DND-41 (cell line): Measurements from ENCODE around the gene FBXW7.

ENCODE experiments used
- ATAC-seq: fragments of 200-7000 bp; cut with Tn5 transposase; 3 replicates; pipeline ENCODE4 v1.9.1; 2021; ENCODE audit warnings: low read depth; ENCODE audit not compliant: insufficient read depth
- DNase-seq: peaks from one replicate; pipeline ENCODE4 v3.0.0-alpha.2; 2020
- H2AFZ ChIP-seq: 2 replicates; pipeline ENCODE4 v1.6.0; 2012; ENCODE audit warnings: low read depth, low read length
- H3K27ac ChIP-seq: 2 replicates; pipeline ENCODE4 v1.5.1; 2012; ENCODE audit warnings: low read length, inconsistent platforms
- H3K27me3 ChIP-seq: fragments of 200-600 bp; sonication (generic); 2 replicates; pipeline ENCODE4 v1.6.0; 2012; ENCODE audit warnings: low read length, mild to moderate bottlenecking, inconsistent platforms; ENCODE audit not compliant: insufficient read depth, poor library complexity
- H3K36me3 ChIP-seq: 2 replicates; pipeline ENCODE4 v1.5.1; 2012; ENCODE audit warnings: low read length, inconsistent platforms; ENCODE audit not compliant: insufficient read depth
- H3K4me1 ChIP-seq: 2 replicates; pipeline ENCODE4 v1.5.1; 2012; ENCODE audit warnings: mild to moderate bottlenecking, low read length; ENCODE audit not compliant: insufficient read depth
- H3K4me2 ChIP-seq: 2 replicates; pipeline ENCODE4 v1.6.0; 2012; ENCODE audit warnings: mild to moderate bottlenecking, moderate library complexity, low read length, inconsistent platforms; ENCODE audit not compliant: insufficient read depth
- H3K4me3 ChIP-seq, 2 experiments: fragments of 200-600 bp in 1 of 2; shearing (Covaris generic) in 1 of 2; 2 replicates each; pipeline ENCODE4 v1.5.1; 2012 to 2016; ENCODE audit warnings: inconsistent platforms in 2 of 2, low read length in 2 of 2, mild to moderate bottlenecking in 2 of 2, low read depth in 1 of 2, moderate library complexity in 1 of 2
- H3K79me2 ChIP-seq: 2 replicates; pipeline ENCODE4 v1.6.0; 2012; ENCODE audit warnings: low read length, inconsistent platforms; ENCODE audit not compliant: insufficient read depth
- H3K9ac ChIP-seq: 2 replicates; pipeline ENCODE4 v1.6.0; 2012; ENCODE audit warnings: low read depth, mild to moderate bottlenecking, inconsistent platforms, low read length, moderate library complexity
- H3K9me3 ChIP-seq: 2 replicates; pipeline ENCODE4 v1.5.1; 2012; ENCODE audit warnings: low read length, moderate library complexity, mild to moderate bottlenecking, inconsistent platforms; ENCODE audit not compliant: insufficient read depth, severe bottlenecking
- H4K20me1 ChIP-seq: 2 replicates; pipeline ENCODE4 v1.6.0; 2012; ENCODE audit warnings: low read length; ENCODE audit not compliant: insufficient read depth
- CTCF ChIP-seq: IDR thresholded peaks from 2 replicates; pipeline ENCODE4 v1.5.1; 2012; ENCODE audit warnings: borderline replicate concordance, low read length, moderate library complexity, mild to moderate bottlenecking; ENCODE audit not compliant: poor library complexity, severe bottlenecking; ENCODE audit errors: extremely low read depth
- EZH2 ChIP-seq: IDR thresholded peaks from 3 replicates; pipeline ENCODE4 v1.6.1; 2012; ENCODE audit warnings: borderline replicate concordance, low read depth, mild to moderate bottlenecking, moderate library complexity, low read length, inconsistent platforms; ENCODE audit not compliant: severe bottlenecking

The FBXW7 gene

GRCh38 chr4:152364883-152365282 lies 171.0 kb downstream of the FBXW7 start:
- no peak for DNase-seq
- ATAC-seq: no peak
- Histone ChIP-seq H3K36me3 (peaks cover 11% of the 10 kb centered on the region; the same call in 1 of the 2 replicates), H2AFZ (no peak overlapping the region), H4K20me1 (no peaks in the 10 kb centered on the region), H3K9ac (no peak overlapping the region), H3K79me2 (0 out of 2 replicates have a peak, but pooled peaks cover 2% of the 10 kb centered on the region), H3K27me3 (no peaks in the 10 kb centered on the region), H3K4me1 (no peaks in the 10 kb centered on the region), H3K4me2 (no peak overlapping the region), H3K9me3 (no peaks in the 10 kb centered on the region), H3K4me3 (no peak overlapping the region), H3K27ac (no peak overlapping the region)
- TF ChIP-seq CTCF (no peak), EZH2 (no peak)

GRCh38 chr4:152364383-152364782 lies 171.5 kb downstream of the FBXW7 start:
- Histone ChIP-seq H3K36me3 (peaks cover 11% of the 10 kb centered on the region; the same call in 1 of the 2 replicates), H3K9ac (no peak overlapping the region), H3K79me2 (0 out of 2 replicates have a peak, but pooled peaks cover 2% of the 10 kb centered on the region), H3K27ac (no peak overlapping the region), H3K4me1 (no peaks in the 10 kb centered on the region), H3K4me3 (no peak overlapping the region), H3K4me2 (no peak overlapping the region), H3K27me3 (no peaks in the 10 kb centered on the region), H3K9me3 (no peaks in the 10 kb centered on the region), H2AFZ (no peak overlapping the region), H4K20me1 (no peaks in the 10 kb centered on the region)
- TF ChIP-seq CTCF: no peak
- no peak for TF ChIP-seq EZH2
- no peak for ATAC-seq
- DNase-seq: no peak

- ATAC-seq (no peak), DNase-seq (no peak)
- no peaks in the 10 kb centered on the region for H3K9me3 ChIP-seq
- no peak overlapping the region for H2AFZ ChIP-seq
- H3K9ac ChIP-seq: no peak overlapping the region
- no peak for TF ChIP-seq CTCF
- TF ChIP-seq EZH2: no peak
- H4K20me1 ChIP-seq: no peaks in the 10 kb centered on the region
- no peaks in the 10 kb centered on the region for H3K27me3 ChIP-seq
- H3K27ac ChIP-seq: no peak overlapping the region
- no peak overlapping the region for H3K4me3 ChIP-seq
- no peak overlapping the region for H3K4me2 ChIP-seq
- H3K36me3 ChIP-seq: peaks cover 8% of the 10 kb centered on the region; the same call in 1 of the 2 replicates
- no peaks in the 10 kb centered on the region for H3K79me2 ChIP-seq
- H3K4me1 ChIP-seq: no peaks in the 10 kb centered on the region
Measured at GRCh38 chr4:152363904-152364303, 172.0 kb downstream of the FBXW7 start.

DNA sequence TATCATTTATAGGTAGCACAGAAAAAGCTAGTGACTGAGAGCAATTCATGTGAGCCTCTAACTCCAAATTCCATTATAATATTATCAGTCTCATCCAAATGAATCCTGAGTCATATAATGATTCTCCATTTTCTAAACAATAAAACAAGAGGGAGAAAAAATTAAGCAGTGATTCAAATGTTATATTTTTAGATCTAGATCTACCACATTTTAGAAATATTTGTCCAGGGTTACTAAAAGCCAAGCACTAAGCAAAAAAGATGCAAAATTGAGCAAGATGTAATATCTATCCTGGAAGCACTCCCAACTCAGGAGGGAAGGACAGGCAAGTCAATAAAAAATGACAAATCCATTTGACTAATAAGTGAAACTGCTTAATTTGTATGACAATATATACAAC lies 172.8 kb downstream of the FBXW7 start:
- H2AFZ ChIP-seq: no peak overlapping the region
- TF ChIP-seq EZH2 (no peak), CTCF (no peak)
- no peaks in the 10 kb centered on the region for H4K20me1 ChIP-seq
- H3K9me3 ChIP-seq: no peaks in the 10 kb centered on the region
- H3K79me2 ChIP-seq: no peaks in the 10 kb centered on the region
- DNase-seq (no peak), ATAC-seq (no peak)
- no peaks in the 10 kb centered on the region for H3K4me1 ChIP-seq
- H3K4me3 ChIP-seq: no peak overlapping the region
- H3K4me2 ChIP-seq: no peak overlapping the region
- H3K9ac ChIP-seq: no peak overlapping the region
- no peaks in the 10 kb centered on the region for H3K27me3 ChIP-seq
- H3K27ac ChIP-seq: no peak overlapping the region
- peaks cover 8% of the 10 kb centered on the region; the same call in 1 of the 2 replicates for H3K36me3 ChIP-seq
